GM19328 (cell line): ENCODE measurements around the gene SH3YL1.

Experiments used
- ATAC-seq: cut with Tn5 transposase; IDR thresholded peaks from one replicate; pipeline ENCODE4 v1.9.1; 2021; ENCODE audit warnings: mild to moderate bottlenecking, moderate library complexity; ENCODE audit not compliant: unreplicated experiment

Gene SH3YL1

DNA sequence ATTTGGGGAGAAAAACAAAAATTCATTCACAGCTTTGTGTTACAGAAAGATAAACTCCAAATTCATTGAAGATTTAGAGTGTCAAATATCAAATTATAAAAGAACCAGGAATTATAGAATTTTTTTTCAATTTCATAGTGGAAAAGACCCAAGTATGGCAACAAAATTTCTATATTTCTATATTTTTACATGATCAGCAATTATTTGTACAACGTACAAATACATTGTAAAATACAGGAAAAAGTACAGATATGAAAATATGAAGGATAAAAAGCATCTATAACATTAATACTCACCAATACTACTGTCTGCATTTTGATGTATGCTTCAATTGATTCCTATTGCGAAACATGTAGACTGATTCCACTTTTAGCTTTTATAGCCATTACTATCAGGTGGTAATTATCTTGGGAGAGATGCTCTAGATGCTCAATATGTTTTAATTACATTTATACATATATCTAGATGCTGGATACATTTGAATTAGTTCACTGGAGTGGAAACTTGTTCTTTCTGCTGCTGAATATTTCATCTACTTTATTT, 4.0 kb downstream of the SH3YL1 start:
- ATAC-seq = no peak

DNA sequence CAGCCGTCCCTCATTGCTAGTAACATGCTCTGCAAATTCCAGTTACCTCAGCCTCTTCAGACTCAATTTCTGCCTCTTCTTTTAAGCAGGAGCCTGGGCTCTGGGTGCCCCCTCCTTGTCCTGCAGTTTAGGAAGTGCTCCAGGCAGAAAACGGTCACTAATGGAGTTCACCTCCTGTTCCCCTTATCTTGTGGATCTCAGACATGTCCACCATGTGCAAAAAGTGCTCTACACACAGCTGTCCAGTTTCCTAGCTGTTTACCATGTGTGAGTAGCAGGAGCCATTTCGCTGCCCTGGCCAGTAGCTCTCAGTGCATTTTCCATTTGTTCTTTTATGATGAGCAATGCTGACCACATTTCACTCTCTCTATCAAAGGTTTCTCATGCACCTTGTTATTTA, 4.9 kb downstream of the SH3YL1 start:
- no peak for ATAC-seq

- ATAC-seq = no peak
These were observed 6.0 kb downstream of the SH3YL1 start for GRCh38 chr2:257842-258241.

- no peak for ATAC-seq
These were observed 6.4 kb downstream of the SH3YL1 start for GRCh38 chr2:257429-257828.

GRCh38 chr2:256094-256493, 7.7 kb downstream of the SH3YL1 start:
- no peak for ATAC-seq

DNA sequence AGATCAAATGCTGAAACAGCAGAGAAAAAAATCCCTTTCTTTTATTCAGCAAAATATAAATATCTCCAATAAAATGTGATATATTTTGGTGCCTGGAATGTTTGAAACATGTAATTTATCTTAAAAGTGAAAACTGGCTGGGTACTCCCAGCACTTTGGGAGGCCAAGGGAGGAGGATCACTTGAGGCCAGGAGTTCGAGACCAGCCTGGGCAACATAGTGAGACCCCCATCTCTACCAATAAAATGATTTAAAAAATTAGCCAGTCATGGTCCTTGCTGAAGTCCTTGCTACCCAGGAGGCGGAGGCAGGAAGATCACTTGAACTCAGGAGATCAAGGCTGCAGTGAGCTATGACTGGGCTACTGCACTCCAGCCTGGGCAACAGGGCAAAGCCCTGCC, 8.6 kb downstream of the SH3YL1 start:
- ATAC-seq = no peak

- no peak for ATAC-seq
These were observed 9.6 kb downstream of the SH3YL1 start for GRCh38 chr2:254241-254640.

- no peak for ATAC-seq
These were observed 10.6 kb downstream of the SH3YL1 start for GRCh38 chr2:253202-253638.

DNA sequence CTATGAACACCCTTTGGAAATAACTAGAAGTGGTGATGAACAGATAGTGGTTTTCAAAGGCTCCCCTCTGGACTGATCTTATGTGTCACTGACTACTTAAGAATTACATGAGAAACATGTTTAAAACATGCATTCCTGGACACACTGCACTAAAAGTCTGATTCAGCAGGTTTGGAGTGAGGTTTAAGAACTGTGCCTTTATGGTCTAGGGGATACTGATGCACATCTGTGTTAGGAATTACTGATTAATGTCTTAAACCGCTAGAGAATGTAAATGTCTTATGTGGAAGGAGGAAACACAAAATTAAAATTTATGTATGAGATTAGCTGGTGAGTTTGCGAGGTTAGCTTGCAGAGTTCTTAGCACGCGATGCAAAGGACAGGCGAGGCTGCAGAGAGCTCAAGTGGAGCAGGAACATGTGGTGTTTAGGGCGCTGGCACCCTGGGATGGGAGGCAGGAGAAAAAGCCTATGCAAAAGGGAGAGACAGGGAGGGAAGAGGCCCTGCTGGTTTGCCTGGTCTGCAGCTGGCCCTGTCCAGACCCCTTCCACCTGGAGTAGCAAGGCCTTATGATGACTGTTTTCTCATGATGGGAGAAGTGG, 11.7 kb downstream of the SH3YL1 start:
- ATAC-seq = no peak

GRCh38 chr2:249538-250042, 14.2 kb downstream of the SH3YL1 start:
- ATAC-seq = no peak

DNA sequence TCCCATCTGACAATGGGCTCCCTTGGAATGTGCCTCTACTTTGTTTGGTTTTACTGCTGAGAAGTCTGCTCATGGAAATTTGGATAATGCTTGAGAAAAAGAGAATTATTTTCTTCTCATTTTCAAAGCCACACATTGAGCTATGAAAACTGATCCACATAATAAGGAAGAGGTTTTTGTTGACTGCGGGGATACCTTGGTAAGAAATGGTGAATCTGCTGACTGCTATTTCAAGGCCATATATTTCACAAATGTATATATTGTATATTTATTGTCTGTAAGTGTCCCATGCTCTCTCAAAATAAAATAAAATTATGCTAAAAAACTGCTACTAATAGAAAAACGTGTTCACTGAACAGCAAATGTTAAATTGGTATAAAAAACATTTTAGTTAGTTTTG, 15.1 kb downstream of the SH3YL1 start:
- ATAC-seq = no peak

DNA sequence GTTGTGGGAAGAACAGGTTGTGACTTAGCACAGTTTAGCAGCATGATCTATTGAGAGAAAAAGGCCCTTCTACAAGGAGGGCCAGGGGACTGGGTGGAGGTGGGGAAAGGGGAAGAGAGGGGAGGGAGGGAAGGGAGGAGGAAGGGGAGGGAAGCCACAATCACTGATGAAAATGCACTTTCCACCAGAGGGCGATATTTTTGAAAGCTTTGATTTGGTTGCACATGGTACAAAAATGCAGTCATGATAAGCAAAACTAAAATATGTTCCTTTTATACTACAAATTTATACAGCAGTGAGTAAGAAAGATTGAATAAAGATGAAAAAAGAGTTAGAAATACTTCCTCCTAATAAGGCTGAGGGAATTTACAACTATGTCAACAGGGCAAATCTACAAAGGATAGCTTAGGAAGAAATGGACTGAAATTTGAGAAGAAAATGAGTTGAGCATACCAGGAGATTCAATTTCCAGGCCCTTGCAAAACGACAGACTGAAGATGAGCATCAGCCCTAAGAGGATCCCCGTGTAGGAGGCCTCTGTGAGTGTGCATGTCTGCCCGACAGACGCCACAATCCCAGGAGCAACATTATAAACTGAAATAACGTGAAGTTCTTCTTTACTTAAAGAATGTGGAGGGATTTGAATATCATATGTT, 17.2 kb downstream of the SH3YL1 start:
- ATAC-seq = no peak

DNA sequence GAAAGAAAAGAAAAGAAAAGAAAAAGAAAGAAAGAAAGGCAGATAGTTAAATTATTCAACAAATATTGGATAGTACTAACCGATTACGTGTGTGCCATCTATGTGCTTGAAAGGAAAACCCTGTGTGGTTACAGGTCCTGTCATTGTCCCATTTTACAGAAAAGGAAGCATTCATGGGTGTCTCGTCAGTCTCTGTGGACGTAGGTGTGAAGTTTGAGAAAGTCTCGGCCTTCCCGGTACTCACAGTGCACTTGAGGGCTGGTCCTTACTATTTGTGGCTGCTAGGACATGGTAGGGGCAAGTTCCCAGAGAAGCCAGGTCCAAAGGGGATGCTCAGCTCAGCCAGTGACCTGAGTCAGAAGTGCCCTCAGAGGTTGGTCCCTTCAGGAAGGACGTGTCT, 19.3 kb downstream of the SH3YL1 start:
- no peak for ATAC-seq

DNA sequence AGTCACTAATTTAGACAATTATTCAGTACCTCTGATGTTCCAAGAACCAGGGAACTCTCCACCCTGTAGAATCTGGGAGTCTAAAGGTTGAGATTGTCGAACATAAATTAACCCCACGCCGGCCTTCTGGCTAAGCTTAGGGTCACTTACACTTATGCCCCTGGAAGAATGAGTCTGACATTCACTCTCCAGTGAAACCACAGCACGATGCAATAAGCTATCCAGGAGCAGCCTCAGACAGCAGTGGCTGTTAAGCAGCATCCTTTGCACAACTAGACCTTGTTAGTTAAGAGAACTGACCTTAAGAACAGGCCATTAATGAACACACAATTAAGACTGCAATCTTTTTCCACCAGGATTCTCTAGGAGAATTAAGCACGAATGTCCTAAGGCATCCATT, 25.0 kb downstream of the SH3YL1 start:
- ATAC-seq = no peak

DNA sequence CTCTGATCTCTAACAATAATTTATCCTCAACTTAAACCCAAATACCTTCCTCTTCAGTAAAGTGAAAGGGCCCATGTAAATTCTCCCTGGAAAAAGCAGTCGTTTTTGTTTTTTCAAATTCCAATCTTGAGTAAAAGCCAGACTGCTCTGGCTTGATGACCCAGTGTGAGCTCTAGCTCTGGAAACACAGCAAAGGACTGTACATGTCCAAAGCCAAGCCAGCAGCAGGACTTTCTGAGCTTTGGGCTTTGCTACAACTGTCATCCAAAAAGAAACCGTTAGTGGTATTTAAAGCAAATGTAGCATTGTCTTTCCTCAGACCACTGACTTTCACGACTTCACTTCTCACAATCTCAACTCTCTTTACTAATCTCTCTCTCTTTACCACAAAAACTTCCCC, 25.4 kb downstream of the SH3YL1 start:
- no peak for ATAC-seq

DNA sequence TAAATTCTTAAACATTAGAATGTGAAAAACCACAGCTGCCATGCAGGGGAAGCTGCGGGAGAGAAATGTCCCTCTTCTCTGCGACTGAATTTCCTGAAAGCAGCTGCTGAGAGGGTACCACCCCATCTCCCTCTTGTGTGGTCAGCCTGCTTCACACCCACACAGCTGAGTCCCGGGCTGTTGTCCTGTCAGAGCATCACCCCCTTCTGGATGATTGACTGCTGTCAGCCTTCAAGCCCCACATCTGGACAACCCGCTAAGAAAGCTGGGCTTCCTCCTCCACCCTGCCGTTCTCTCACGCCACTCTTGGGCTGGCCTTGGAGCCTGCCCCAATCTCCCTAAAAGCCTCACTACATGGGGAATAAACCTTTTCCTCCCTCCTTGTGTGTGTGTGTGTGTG, 26.0 kb downstream of the SH3YL1 start:
- no peak for ATAC-seq

GRCh38 chr2:236993-237539, 26.8 kb downstream of the SH3YL1 start:
- ATAC-seq = no peak

DNA sequence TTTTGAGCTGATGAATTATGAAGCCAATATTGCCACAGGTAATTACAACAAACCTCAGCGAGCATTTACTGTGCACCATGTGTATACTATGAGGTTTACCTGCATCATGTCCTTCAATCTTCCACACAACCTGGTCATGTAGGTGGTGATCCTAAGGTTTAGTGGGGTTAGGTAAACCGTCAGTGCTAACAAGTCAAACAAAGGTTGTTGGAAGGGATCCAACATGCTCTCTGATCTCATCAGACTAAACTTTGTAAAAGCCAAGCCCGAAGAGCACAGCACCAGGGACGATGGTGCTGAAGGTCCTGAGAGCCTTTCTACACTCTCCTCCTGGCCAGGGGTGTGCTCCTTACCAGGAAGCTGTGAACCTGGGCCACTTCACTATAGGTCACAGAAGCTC, 29.4 kb downstream of the SH3YL1 start:
- no peak for ATAC-seq

- ATAC-seq = no peak
These were observed 30.8 kb downstream of the SH3YL1 start for GRCh38 chr2:233030-233429.

GRCh38 chr2:231521-232185, 32.2 kb downstream of the SH3YL1 start:
- no peak for ATAC-seq

GRCh38 chr2:228518-229278, 35.1 kb downstream of the SH3YL1 start:
- no peak for ATAC-seq
